ENCODE data around the gene AKR1A1. TPM values are rescaled to one million over a fixed set of nuclear protein-coding genes. Genes with fewer than 3 reads are reported as not detected.
"Not testable (repeated sequence)": the region's sequence is repeated elsewhere in the genome, so short reads cannot be mapped to it uniquely, and the experiment has no call there.

The AKR1A1 gene
- total RNA-seq, 1 donor from 2014 or later, result 218 TPM

GRCh38 chr1:45518910-45519309, 31.7 kb upstream of the AKR1A1 start:
- intact Hi-C loops (cut with micrococcal nuclease), result no loop called here
- CTCF ChIA-PET, result interaction anchor here (0.6 to 5.0 kb wide), 2 partner anchors 51 to 171 kb away, joined by 3 to 24 read pairs; no protein-coding TSS in a partner anchor
- no peak for TF ChIP-seq CTCF (IDR thresholded peaks at IDR 0.05)
- peaks cover 59% of the 10 kb centered on the region for H3K36me3 Mint-ChIP-seq (ENCODE audit: low read depth)
- DNase-seq, result no peak
- peak overlapping the region; percentile 59 for H3K4me3 Mint-ChIP-seq
- peak overlapping the region; percentile 36 for H3K27ac Mint-ChIP-seq
- H3K9me3 Mint-ChIP-seq, result no peaks in the 10 kb centered on the region
- H3K27me3 Mint-ChIP-seq, result no peaks in the 10 kb centered on the region
- ATAC-seq (ENCODE audit: low read depth), result no peak
- peaks cover 44% of the 10 kb centered on the region for H3K4me1 Mint-ChIP-seq
- POLR2A ChIA-PET, result interaction anchor here (0.6 to 8.4 kb wide), 10 partner anchors 17 to 167 kb away, joined by 3 to 457 read pairs (median 5); partner anchors contain the start of genes AKR1A1, CCDC163, GPBP1L1 and MMACHC

- H3K4me3 Mint-ChIP-seq, result peak overlapping the region; percentile 93
- peaks cover 45% of the 10 kb centered on the region for H3K4me1 Mint-ChIP-seq
- DNase-seq; ATAC-seq (ENCODE audit: low read depth); H3K27ac Mint-ChIP-seq; H3K27me3 Mint-ChIP-seq; H3K9me3 Mint-ChIP-seq: not testable (repeated sequence)
- intact Hi-C loops (cut with micrococcal nuclease), result loop anchor here (2.0 kb wide), 1 partner anchor 51 kb away; no protein-coding TSS in a partner anchor
- peaks cover 50% of the 10 kb centered on the region for H3K36me3 Mint-ChIP-seq (ENCODE audit: low read depth)
- CTCF ChIA-PET, result interaction anchor here (2.5 to 3.1 kb wide), 2 partner anchors 25 to 50 kb away, joined by 11 to 23 read pairs; no protein-coding TSS in a partner anchor
- POLR2A ChIA-PET, result interaction anchor here (0.7 to 8.4 kb wide), 7 partner anchors 10 to 218 kb away, joined by 3 to 457 read pairs (median 5); partner anchors contain the start of genes AKR1A1, CCDC163, MMACHC and NASP
Measured at GRCh38 chr1:45519774-45520173, 30.9 kb upstream of the AKR1A1 start.

- Mint-ChIP-seq H3K9me3 (no peaks in the 10 kb centered on the region), H3K36me3 (ENCODE audit: low read depth) (peaks cover 32% of the 10 kb centered on the region), H3K4me3 (peak within 1 kb of the TSS; percentile 93), H3K27ac (peak within 1 kb of the TSS; percentile 92), H3K4me1 (peaks cover 49% of the 10 kb centered on the region), H3K27me3 (no peaks in the 10 kb centered on the region)
- TF ChIP-seq CTCF (IDR thresholded peaks at IDR 0.05), result no peak
- ChIA-PET CTCF (interaction anchor here (0.7 to 3.1 kb wide), 9 partner anchors 10 to 183 kb away, joined by 3 to 23 read pairs (median 4); partner anchors contain the start of gene AKR1A1), POLR2A (interaction anchor here (0.6 to 8.4 kb wide), 50 partner anchors 8 to 1491 kb away, joined by 3 to 457 read pairs (median 6); partner anchors contain the start of genes AKR1A1, BEST4, BTBD19 and CCDC163)
- intact Hi-C loops (cut with micrococcal nuclease), result loop anchor here (1.0 to 2.0 kb wide), 5 partner anchors 21 to 63 kb away; partner anchors contain the start of genes AKR1A1, CCDC163, MMACHC and NASP
- ATAC-seq (ENCODE audit: low read depth), result peak; percentile 87
- peak; percentile 98 for DNase-seq
Measured at GRCh38 chr1:45521413-45522323, 29.0 kb upstream of the AKR1A1 start, which contains the start of gene PRDX1. Gene PRDX1, minus strand, starts transcription at chr1:45521884. Its CDS starts 2,841 bp downstream, at chr1:45519043.

- peak overlapping the region; percentile 92 for H3K27ac Mint-ChIP-seq
- no peaks in the 10 kb centered on the region for H3K9me3 Mint-ChIP-seq
- intact Hi-C loops (cut with micrococcal nuclease), result loop anchor here (1.0 kb wide), 1 partner anchor 21 kb away; no protein-coding TSS in a partner anchor
- H3K4me1 Mint-ChIP-seq, result peaks cover 44% of the 10 kb centered on the region
- peaks cover 23% of the 10 kb centered on the region for H3K36me3 Mint-ChIP-seq (ENCODE audit: low read depth)
- POLR2A ChIA-PET, result interaction anchor here (0.6 to 8.4 kb wide), 42 partner anchors 7 to 857 kb away, joined by 3 to 457 read pairs (median 6); partner anchors contain the start of genes AKR1A1, BEST4, BTBD19 and CCDC163
- no peaks in the 10 kb centered on the region for H3K27me3 Mint-ChIP-seq
- ATAC-seq (ENCODE audit: low read depth) (no peak), DNase-seq (no peak)
- no peak for TF ChIP-seq CTCF (IDR thresholded peaks at IDR 0.05)
- H3K4me3 Mint-ChIP-seq, result peak overlapping the region; percentile 93
- CTCF ChIA-PET, result interaction anchor here (1.0 to 3.1 kb wide), 8 partner anchors 10 to 183 kb away, joined by 3 to 23 read pairs (median 7); partner anchors contain the start of gene AKR1A1
Measured at GRCh38 chr1:45522324-45523104, 28.1 kb upstream of the AKR1A1 start.

GRCh38 chr1:45523516-45523915, 27.1 kb upstream of the AKR1A1 start:
- CTCF ChIA-PET; H3K27me3 Mint-ChIP-seq; H3K9me3 Mint-ChIP-seq; H3K27ac Mint-ChIP-seq; DNase-seq; intact Hi-C loops (cut with micrococcal nuclease); ATAC-seq (ENCODE audit: low read depth); H3K4me3 Mint-ChIP-seq: not testable (repeated sequence)
- H3K4me1 Mint-ChIP-seq, result peaks cover 42% of the 10 kb centered on the region
- H3K36me3 Mint-ChIP-seq (ENCODE audit: low read depth), result peaks cover 18% of the 10 kb centered on the region
- POLR2A ChIA-PET, result interaction anchor here (1.5 to 8.4 kb wide), 4 partner anchors 16 to 60 kb away, joined by 4 to 457 read pairs (median 22); partner anchors contain the start of genes AKR1A1 and TESK2

GRCh38 chr1:45523975-45524374, 26.7 kb upstream of the AKR1A1 start:
- Mint-ChIP-seq H3K36me3 (ENCODE audit: low read depth) (peaks cover 13% of the 10 kb centered on the region), H3K4me1 (peaks cover 38% of the 10 kb centered on the region)
- H3K9me3 Mint-ChIP-seq; H3K27ac Mint-ChIP-seq; intact Hi-C loops (cut with micrococcal nuclease); H3K27me3 Mint-ChIP-seq; ATAC-seq (ENCODE audit: low read depth); DNase-seq; H3K4me3 Mint-ChIP-seq: not testable (repeated sequence)
- POLR2A ChIA-PET, result interaction anchor here (1.2 to 8.4 kb wide), 4 partner anchors 16 to 185 kb away, joined by 4 to 457 read pairs (median 8); partner anchors contain the start of gene AKR1A1
- CTCF ChIA-PET, result interaction anchor here (1.0 kb wide), 1 partner anchor 12 kb away, joined by 4 read pairs; no protein-coding TSS in a partner anchor

Measured in activated B cell treated with CpG ODN at 0.5 μM for 24 hours (primary cell).